ENCODE data around the gene CCSER2. TPM values are rescaled to one million over a fixed set of nuclear protein-coding genes. Genes with fewer than 3 reads are reported as not detected.

CCSER2 gene
- total RNA-seq, 1 donor from 2014 or later, result 66.1 TPM

DNA sequence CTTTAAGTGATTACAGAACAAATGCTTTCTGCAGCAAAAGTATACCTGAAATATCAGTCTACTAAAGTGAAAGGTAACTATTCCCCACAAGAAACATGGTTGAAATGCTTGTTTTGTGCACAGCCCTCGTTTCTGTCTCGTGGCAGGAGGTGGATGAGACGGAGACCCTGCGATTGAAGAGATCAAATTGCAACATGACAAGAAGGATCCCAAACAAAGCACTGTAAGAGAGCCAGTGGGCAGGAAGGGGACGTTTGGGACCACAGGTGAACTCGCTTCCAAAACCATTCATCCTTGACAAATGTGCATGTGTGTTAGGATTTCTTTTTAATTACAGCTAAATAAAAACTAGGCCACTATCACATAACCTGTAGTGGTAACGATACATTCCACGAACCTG, 192.6 kb downstream of the CCSER2 start:
- no peak for TF ChIP-seq CTCF (IDR thresholded peaks at IDR 0.05)
- DNase-seq, result no peak
- Histone ChIP-seq H3K36me3 (peaks cover 5% of the 10 kb centered on the region), H3K4me1 (no peaks in the 10 kb centered on the region), H3K9me3 (no peaks in the 10 kb centered on the region), H3K4me3 (no peak overlapping the region), H3K27me3 (ENCODE audit: low read depth) (no peaks in the 10 kb centered on the region), H3K27ac (no peak overlapping the region)
- intact Hi-C loops (cut with DNase I), result no loop called here
- ATAC-seq, result no peak

DNA sequence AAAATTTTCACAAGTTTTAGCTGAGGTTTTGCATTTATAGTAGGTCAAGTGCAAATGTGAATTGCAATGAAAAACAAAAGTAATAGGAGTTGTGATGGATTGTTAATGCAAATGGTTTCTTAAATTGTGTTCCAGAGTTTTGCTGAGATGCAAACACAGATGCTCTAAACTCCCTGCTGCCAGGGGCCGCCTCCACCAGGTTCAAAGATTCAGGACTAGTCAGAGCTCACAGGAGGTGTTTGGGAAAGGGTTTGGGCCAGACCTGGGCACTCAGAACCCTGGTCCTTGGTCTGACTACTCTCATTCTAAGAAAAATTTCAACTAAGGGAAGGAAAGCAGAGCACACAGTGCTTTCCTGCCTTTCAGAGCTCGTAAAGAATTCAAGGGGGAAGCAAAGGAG, 193.1 kb downstream of the CCSER2 start:
- intact Hi-C loops (cut with DNase I), result no loop called here
- no peaks in the 10 kb centered on the region for H3K27me3 ChIP-seq (ENCODE audit: low read depth)
- no peaks in the 10 kb centered on the region for H3K4me1 ChIP-seq
- no peaks in the 10 kb centered on the region for H3K9me3 ChIP-seq
- peaks cover under 1% of the 10 kb centered on the region for H3K36me3 ChIP-seq
- DNase-seq, result no peak
- no peak overlapping the region for H3K4me3 ChIP-seq
- no peak for ATAC-seq
- H3K27ac ChIP-seq, result no peak overlapping the region
- no peak for TF ChIP-seq CTCF (IDR thresholded peaks at IDR 0.05)

GRCh38 chr10:84522612-84523462, 194.4 kb downstream of the CCSER2 start:
- Histone ChIP-seq H3K9me3 (no peaks in the 10 kb centered on the region), H3K4me1 (no peaks in the 10 kb centered on the region), H3K4me3 (no peak overlapping the region), H3K36me3 (no peaks in the 10 kb centered on the region), H3K27ac (no peak overlapping the region), H3K27me3 (ENCODE audit: low read depth) (no peaks in the 10 kb centered on the region)
- DNase-seq (no peak), ATAC-seq (no peak)
- TF ChIP-seq CTCF (IDR thresholded peaks at IDR 0.05), result no peak
- intact Hi-C loops (cut with DNase I), result no loop called here

- intact Hi-C loops (cut with DNase I), result no loop called here
- no peak for ATAC-seq
Observed at GRCh38 chr10:84523526-84523925, 195.1 kb downstream of the CCSER2 start.

GRCh38 chr10:84524435-84524834, 196.0 kb downstream of the CCSER2 start:
- Histone ChIP-seq H3K4me3 (no peak overlapping the region), H3K9me3 (no peaks in the 10 kb centered on the region), H3K27me3 (ENCODE audit: low read depth) (no peaks in the 10 kb centered on the region), H3K36me3 (no peaks in the 10 kb centered on the region), H3K27ac (no peak overlapping the region), H3K4me1 (no peaks in the 10 kb centered on the region)
- no peak for TF ChIP-seq CTCF (IDR thresholded peaks at IDR 0.05)
- no peak for ATAC-seq
- intact Hi-C loops (cut with DNase I), result no loop called here
- no peak for DNase-seq

More at GRCh38 chr10:84523526-84523925, 195.1 kb downstream of the CCSER2 start:
- DNase-seq, result no peak
- Histone ChIP-seq H3K4me1 (no peaks in the 10 kb centered on the region), H3K27ac (no peak overlapping the region), H3K36me3 (no peaks in the 10 kb centered on the region), H3K9me3 (no peaks in the 10 kb centered on the region), H3K27me3 (ENCODE audit: low read depth) (no peaks in the 10 kb centered on the region), H3K4me3 (no peak overlapping the region)
- no peak for TF ChIP-seq CTCF (IDR thresholded peaks at IDR 0.05)
